BLaER1 (cell line): ENCODE measurements around the gene RNF227.
A peak's percentile ranks its signal among the peaks of the same experiment; 100 is the strongest.

Source experiments
- H3K27ac ChIP-seq: shearing (Covaris generic); formaldehyde crosslinking; 2 replicates; pipeline ENCODE4 v1.8.1; 2022
- H3K27me3 ChIP-seq: shearing (Covaris generic); formaldehyde crosslinking; 2 replicates; pipeline ENCODE4 v1.8.1; 2022
- H3K36me3 ChIP-seq: shearing (Covaris generic); formaldehyde crosslinking; 2 replicates; pipeline ENCODE4 v1.8.1; 2022
- H3K4me1 ChIP-seq: shearing (Covaris generic); formaldehyde crosslinking; 2 replicates; pipeline ENCODE4 v1.8.1; 2022
- H3K4me2 ChIP-seq: shearing (Covaris generic); formaldehyde crosslinking; 2 replicates; pipeline ENCODE4 v1.8.1; 2022
- H3K4me3 ChIP-seq: shearing (Covaris generic); formaldehyde crosslinking; 2 replicates; pipeline ENCODE4 v1.8.1; 2022
- H3K9ac ChIP-seq: shearing (Covaris generic); formaldehyde crosslinking; 2 replicates; pipeline ENCODE4 v1.8.1; 2022
- H3K9me3 ChIP-seq: shearing (Covaris generic); formaldehyde crosslinking; 2 replicates; pipeline ENCODE4 v1.8.1; 2022
- H4K20me1 ChIP-seq: shearing (Covaris generic); formaldehyde crosslinking; 2 replicates; pipeline ENCODE4 v1.8.1; 2022
- Cebpa-rat ChIP-seq: shearing (Covaris generic); IDR thresholded peaks from 2 replicates; pipeline ENCODE4 v1.8.1; 2022

Gene RNF227

GRCh38 chr17:7946441-7946840, 30.4 kb upstream of the RNF227 start:
- H3K27ac ChIP-seq = 0 out of 2 replicates have a peak overlapping the region, but pooled peaks have one; percentile 18
- no peak overlapping the region for H3K4me2 ChIP-seq
- H4K20me1 ChIP-seq = no peaks in the 10 kb centered on the region
- H3K27me3 ChIP-seq = no peaks in the 10 kb centered on the region
- peaks cover 22% of the 10 kb centered on the region for H3K4me1 ChIP-seq
- no peaks in the 10 kb centered on the region for H3K9me3 ChIP-seq
- no peak for TF ChIP-seq Cebpa-rat
- H3K4me3 ChIP-seq = no peak overlapping the region
- H3K9ac ChIP-seq = no peak overlapping the region
- peaks cover 90% of the 10 kb centered on the region for H3K36me3 ChIP-seq

GRCh38 chr17:7945651-7946050, 29.6 kb upstream of the RNF227 start:
- peak overlapping the region; percentile 18; the same call in 1 of the 2 replicates for H3K27ac ChIP-seq
- no peak overlapping the region for H3K9ac ChIP-seq
- TF ChIP-seq Cebpa-rat = no peak
- no peaks in the 10 kb centered on the region for H3K9me3 ChIP-seq
- H3K27me3 ChIP-seq = no peaks in the 10 kb centered on the region
- H3K4me1 ChIP-seq = peaks cover 22% of the 10 kb centered on the region
- peaks cover 96% of the 10 kb centered on the region for H3K36me3 ChIP-seq
- H3K4me3 ChIP-seq = no peak overlapping the region
- H3K4me2 ChIP-seq = peak overlapping the region; percentile 48
- H4K20me1 ChIP-seq = no peaks in the 10 kb centered on the region

- no peak overlapping the region for H3K9ac ChIP-seq
- no peaks in the 10 kb centered on the region for H4K20me1 ChIP-seq
- peak overlapping the region; percentile 48; the same call in 1 of the 2 replicates for H3K4me2 ChIP-seq
- no peaks in the 10 kb centered on the region for H3K9me3 ChIP-seq
- no peak overlapping the region for H3K27ac ChIP-seq
- TF ChIP-seq Cebpa-rat = no peak
- no peak overlapping the region for H3K4me3 ChIP-seq
- H3K4me1 ChIP-seq = peaks cover 22% of the 10 kb centered on the region
- H3K36me3 ChIP-seq = peaks cover 96% of the 10 kb centered on the region
- H3K27me3 ChIP-seq = no peaks in the 10 kb centered on the region
These were observed 28.2 kb upstream of the RNF227 start for GRCh38 chr17:7944326-7944725.

GRCh38 chr17:7943291-7943690, 27.2 kb upstream of the RNF227 start:
- no peaks in the 10 kb centered on the region for H4K20me1 ChIP-seq
- no peaks in the 10 kb centered on the region for H3K9me3 ChIP-seq
- no peak overlapping the region for H3K4me2 ChIP-seq
- TF ChIP-seq Cebpa-rat = no peak
- no peak overlapping the region for H3K9ac ChIP-seq
- peaks cover 96% of the 10 kb centered on the region for H3K36me3 ChIP-seq
- H3K27me3 ChIP-seq = no peaks in the 10 kb centered on the region
- no peak overlapping the region for H3K27ac ChIP-seq
- no peak overlapping the region for H3K4me3 ChIP-seq
- peaks cover 22% of the 10 kb centered on the region for H3K4me1 ChIP-seq

GRCh38 chr17:7940743-7941142, 24.7 kb upstream of the RNF227 start:
- H3K27me3 ChIP-seq = no peaks in the 10 kb centered on the region
- no peak overlapping the region for H3K9ac ChIP-seq
- H4K20me1 ChIP-seq = no peaks in the 10 kb centered on the region
- H3K4me2 ChIP-seq = no peak overlapping the region
- no peak overlapping the region for H3K4me3 ChIP-seq
- H3K9me3 ChIP-seq = no peaks in the 10 kb centered on the region
- no peak for TF ChIP-seq Cebpa-rat
- no peak overlapping the region for H3K27ac ChIP-seq
- peaks cover 96% of the 10 kb centered on the region for H3K36me3 ChIP-seq
- peaks cover 27% of the 10 kb centered on the region for H3K4me1 ChIP-seq

- H3K27me3 ChIP-seq = no peaks in the 10 kb centered on the region
- H3K9me3 ChIP-seq = no peaks in the 10 kb centered on the region
- H3K4me2 ChIP-seq = no peak overlapping the region
- no peak overlapping the region for H3K27ac ChIP-seq
- no peaks in the 10 kb centered on the region for H4K20me1 ChIP-seq
- H3K9ac ChIP-seq = no peak overlapping the region
- peaks cover 27% of the 10 kb centered on the region for H3K4me1 ChIP-seq
- no peak overlapping the region for H3K4me3 ChIP-seq
- peaks cover 96% of the 10 kb centered on the region for H3K36me3 ChIP-seq
- no peak for TF ChIP-seq Cebpa-rat
These were observed 23.9 kb upstream of the RNF227 start for GRCh38 chr17:7940034-7940433.

GRCh38 chr17:7935859-7936258, 19.8 kb upstream of the RNF227 start:
- H3K4me3 ChIP-seq = no peak overlapping the region
- no peak for TF ChIP-seq Cebpa-rat
- H3K27me3 ChIP-seq = no peaks in the 10 kb centered on the region
- no peaks in the 10 kb centered on the region for H4K20me1 ChIP-seq
- no peak overlapping the region for H3K9ac ChIP-seq
- peaks cover 68% of the 10 kb centered on the region for H3K36me3 ChIP-seq
- no peak overlapping the region for H3K27ac ChIP-seq
- H3K9me3 ChIP-seq = no peaks in the 10 kb centered on the region
- 0 out of 2 replicates have a peak overlapping the region, but pooled peaks have one; percentile 14 for H3K4me2 ChIP-seq
- peaks cover 44% of the 10 kb centered on the region for H3K4me1 ChIP-seq

- H3K4me2 ChIP-seq = peak overlapping the region; percentile 93
- H3K27me3 ChIP-seq = no peaks in the 10 kb centered on the region
- TF ChIP-seq Cebpa-rat = no peak
- H3K4me1 ChIP-seq = peaks cover 62% of the 10 kb centered on the region
- no peaks in the 10 kb centered on the region for H3K9me3 ChIP-seq
- peak overlapping the region; percentile 88 for H3K9ac ChIP-seq
- H4K20me1 ChIP-seq = no peaks in the 10 kb centered on the region
- peak overlapping the region; percentile 89 for H3K27ac ChIP-seq
- H3K4me3 ChIP-seq = peak overlapping the region; percentile 85
- H3K36me3 ChIP-seq = peaks cover 39% of the 10 kb centered on the region
These were observed 16.9 kb upstream of the RNF227 start for GRCh38 chr17:7932949-7933348.

GRCh38 chr17:7932483-7932891, 16.4 kb upstream of the RNF227 start:
- no peaks in the 10 kb centered on the region for H3K27me3 ChIP-seq
- H4K20me1 ChIP-seq = no peaks in the 10 kb centered on the region
- peak overlapping the region; percentile 89 for H3K27ac ChIP-seq
- peaks cover 62% of the 10 kb centered on the region for H3K4me1 ChIP-seq
- no peak for TF ChIP-seq Cebpa-rat
- peak overlapping the region; percentile 93 for H3K4me2 ChIP-seq
- H3K9ac ChIP-seq = peak overlapping the region; percentile 88
- H3K4me3 ChIP-seq = peak overlapping the region; percentile 85
- H3K9me3 ChIP-seq = no peaks in the 10 kb centered on the region
- peaks cover 36% of the 10 kb centered on the region for H3K36me3 ChIP-seq

- H4K20me1 ChIP-seq = no peaks in the 10 kb centered on the region
- peak within 1 kb of the TSS; percentile 85 for H3K4me3 ChIP-seq
- peaks cover 62% of the 10 kb centered on the region for H3K4me1 ChIP-seq
- H3K9ac ChIP-seq = peak within 1 kb of the TSS; percentile 88
- H3K27ac ChIP-seq = peak within 1 kb of the TSS; percentile 89
- H3K4me2 ChIP-seq = peak within 1 kb of the TSS; percentile 95
- H3K36me3 ChIP-seq = peaks cover 31% of the 10 kb centered on the region
- no peaks in the 10 kb centered on the region for H3K27me3 ChIP-seq
- H3K9me3 ChIP-seq = no peaks in the 10 kb centered on the region
- TF ChIP-seq Cebpa-rat = no peak
These were observed 15.8 kb upstream of the RNF227 start, which contains the start of the genes CNTROB and TRAPPC1 for GRCh38 chr17:7931709-7932482. Gene CNTROB (plus strand): TSS chr17:7932206. CDS start chr17:7933080, 874 bp downstream. Gene TRAPPC1 (minus strand): TSS chr17:7931946. CDS start chr17:7931829, 117 bp downstream.
